Myocyte (in vitro differentiated cells): ENCODE data around the gene CLDN14. TPM values are rescaled to one million over a fixed set of nuclear protein-coding genes. Genes with fewer than 3 reads are reported as not detected.
A peak's percentile ranks its signal among the peaks of the same experiment; 100 is the strongest.

Experiments used
- DNase-seq: peaks from one replicate; pipeline ENCODE4 v3.0.0-alpha.2; 2012; ENCODE audit warnings: low read depth
- polyA plus RNA-seq: library from polyadenylated mRNA; unstranded; fragments of >200 nt; gene quantifications from one replicate; pipeline ENCODE4 v1.2.1, GENCODE V29; 2012; ENCODE audit warnings: missing spikeins
- total RNA-seq: library from RNA; depleted of rRNA; stranded (reverse); fragments of >200 nt; gene quantifications from 2 replicates; pipeline ENCODE4 v1.2.3, GENCODE V29; 2014

CLDN14 gene
- 0.27 TPM in 1 of 2 replicates, not detected in the other for total RNA-seq
- polyA plus RNA-seq = 0.97 TPM

GRCh38 chr21:36479415-36480402 is at the start of gene CLDN14:
CLDN14 (minus strand) TSS chr21:36480122; CDS start chr21:36461695, 18,427 bp downstream.
- DNase-seq = no peak

- no peak for DNase-seq
These were observed 48.8 kb upstream of the CLDN14 start for GRCh38 chr21:36528716-36529115.

GRCh38 chr21:36527317-36527716 is 47.4 kb upstream of the CLDN14 start:
- DNase-seq = no peak

- DNase-seq = no peak
These were observed 46.2 kb upstream of the CLDN14 start for GRCh38 chr21:36526104-36526503.

- no peak for DNase-seq
These were observed 44.6 kb upstream of the CLDN14 start for GRCh38 chr21:36524477-36524876.

GRCh38 chr21:36522219-36522808 is 42.4 kb upstream of the CLDN14 start:
- no peak for DNase-seq

- no peak for DNase-seq
These were observed 39.1 kb upstream of the CLDN14 start for GRCh38 chr21:36518883-36519492.

GRCh38 chr21:36517366-36518075 is 37.6 kb upstream of the CLDN14 start:
- no peak for DNase-seq

GRCh38 chr21:36516281-36516680 is 36.4 kb upstream of the CLDN14 start:
- no peak for DNase-seq

GRCh38 chr21:36513430-36513829 is 33.5 kb upstream of the CLDN14 start:
- DNase-seq = no peak

- DNase-seq = no peak
These were observed 33.0 kb upstream of the CLDN14 start for GRCh38 chr21:36512971-36513370.

GRCh38 chr21:36511484-36512220 is 31.7 kb upstream of the CLDN14 start:
- DNase-seq = no peak

GRCh38 chr21:36510911-36511310 is 31.0 kb upstream of the CLDN14 start:
- DNase-seq = no peak

- DNase-seq = no peak
These were observed 30.2 kb upstream of the CLDN14 start for GRCh38 chr21:36509973-36510664.

GRCh38 chr21:36508948-36509347 is 29.0 kb upstream of the CLDN14 start:
- no peak for DNase-seq

- no peak for DNase-seq
These were observed 27.6 kb upstream of the CLDN14 start for GRCh38 chr21:36507397-36508018.

GRCh38 chr21:36506482-36506881 is 26.6 kb upstream of the CLDN14 start:
- no peak for DNase-seq

- DNase-seq = peak; percentile 59
These were observed 24.4 kb upstream of the CLDN14 start for GRCh38 chr21:36504067-36505058.
